ENCODE data around the gene VANGL1. TPM values are rescaled to one million over a fixed set of nuclear protein-coding genes. Genes with fewer than 3 reads are reported as not detected.

The VANGL1 gene
- total RNA-seq, 1 experiment from 2014 or later = 20.5 TPM

GRCh38 chr1:115728341-115728740 is 86.6 kb downstream of the VANGL1 start:
- no peak for DNase-seq (ENCODE audit: extremely low read depth, low read depth)

GRCh38 chr1:115729756-115730155 is 88.0 kb downstream of the VANGL1 start:
- no peak for DNase-seq (ENCODE audit: extremely low read depth, low read depth)

GRCh38 chr1:115732316-115732715 is 90.5 kb downstream of the VANGL1 start:
- no peak for DNase-seq (ENCODE audit: extremely low read depth, low read depth)

GRCh38 chr1:115740811-115741210 is 99.0 kb downstream of the VANGL1 start:
- DNase-seq (ENCODE audit: extremely low read depth, low read depth) = no peak

- DNase-seq (ENCODE audit: extremely low read depth, low read depth) = no peak
These were observed 103.0 kb downstream of the VANGL1 start for GRCh38 chr1:115744646-115745275.

GRCh38 chr1:115746021-115746690 is 104.4 kb downstream of the VANGL1 start:
- DNase-seq (ENCODE audit: extremely low read depth, low read depth) = no peak

Small RNA genes within 50 kb of the gene (small RNA-seq; reads per million reads assigned to genes)
- 2.0 to 3.8 reads per million in 2 experiments for gene RF00406
- gene RN7SL420P = 0 reads per million in 2 experiments

Other genes starting within 250 kb of the VANGL1 start
- gene CASQ2, start 126.7 kb downstream of the VANGL1 start, total RNA-seq (2014; rRNA removed; shearing (Covaris generic)) = not detected in 2 replicates
- gene NHLH2, start 199.2 kb downstream of the VANGL1 start, total RNA-seq (2014; rRNA removed; shearing (Covaris generic)) = 0.02 TPM in 1 of 2 replicates, not detected in the other